HG03521 (cell line): Measurements from ENCODE around the gene PDZD2.
"Not testable (repeated sequence)": the region's sequence is repeated elsewhere in the genome, so short reads cannot be mapped to it uniquely, and the experiment has no call there.

Experiments used
- ATAC-seq: cut with Tn5 transposase; IDR thresholded peaks from one replicate; pipeline ENCODE4 v1.9.1; 2021; ENCODE audit warnings: mild to moderate bottlenecking, moderate library complexity; ENCODE audit not compliant: unreplicated experiment

PDZD2 gene

DNA sequence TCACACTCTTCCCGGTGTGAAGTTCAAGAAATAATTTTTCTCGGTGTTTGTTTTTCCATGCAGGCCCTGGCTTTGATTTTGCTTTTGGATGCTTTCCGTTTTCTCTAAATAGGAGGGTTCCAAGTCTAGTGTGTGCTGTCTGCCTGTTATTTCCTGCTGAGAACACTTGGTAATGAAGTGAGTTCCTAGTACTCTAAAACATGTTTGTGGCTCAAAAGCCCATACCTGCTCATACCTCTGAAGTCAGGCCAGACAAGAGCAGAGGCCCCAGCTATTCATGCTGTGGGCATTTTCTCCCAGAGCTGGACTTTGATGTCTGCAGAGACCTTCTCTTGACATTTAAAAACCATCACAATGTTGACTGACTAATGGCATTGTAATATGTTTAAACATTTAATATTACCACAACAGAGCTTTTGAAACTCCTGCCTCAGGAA lies 324.0 kb downstream of the PDZD2 start:
- no peak for ATAC-seq

DNA sequence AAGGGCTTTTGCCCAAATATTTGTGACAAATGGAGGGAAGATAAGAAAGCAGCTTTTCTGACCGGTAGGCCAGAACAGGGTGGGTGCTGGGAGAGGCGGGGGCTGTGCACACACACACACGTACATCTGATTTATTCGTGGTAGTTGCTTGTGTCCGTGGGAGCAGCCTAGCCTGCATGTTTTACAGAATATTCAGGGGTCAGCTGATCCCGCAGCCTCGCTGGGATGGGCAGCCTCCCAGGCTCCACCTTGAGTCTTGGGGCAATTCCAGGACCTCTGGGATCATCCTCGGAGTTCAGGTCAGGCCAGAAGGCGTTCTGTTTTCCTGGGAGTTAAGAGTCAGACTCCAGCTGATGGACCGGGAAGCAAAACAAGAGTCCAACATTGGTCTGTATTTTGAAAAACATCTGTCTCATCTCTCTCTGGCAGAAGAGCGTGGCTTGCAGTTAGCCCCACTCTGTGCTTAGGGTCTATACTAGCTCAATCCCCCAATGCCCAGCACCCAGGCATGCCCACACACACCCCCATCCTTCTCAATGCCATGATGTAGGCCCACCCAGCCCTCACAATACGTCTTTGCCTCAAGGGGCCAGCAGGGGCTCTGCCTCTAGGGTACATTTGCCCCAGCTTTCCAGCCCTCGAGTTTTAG lies 324.6 kb downstream of the PDZD2 start:
- ATAC-seq, result no peak

- ATAC-seq, result no peak
These were observed 325.1 kb downstream of the PDZD2 start for GRCh38 chr5:31964007-31964360.

DNA sequence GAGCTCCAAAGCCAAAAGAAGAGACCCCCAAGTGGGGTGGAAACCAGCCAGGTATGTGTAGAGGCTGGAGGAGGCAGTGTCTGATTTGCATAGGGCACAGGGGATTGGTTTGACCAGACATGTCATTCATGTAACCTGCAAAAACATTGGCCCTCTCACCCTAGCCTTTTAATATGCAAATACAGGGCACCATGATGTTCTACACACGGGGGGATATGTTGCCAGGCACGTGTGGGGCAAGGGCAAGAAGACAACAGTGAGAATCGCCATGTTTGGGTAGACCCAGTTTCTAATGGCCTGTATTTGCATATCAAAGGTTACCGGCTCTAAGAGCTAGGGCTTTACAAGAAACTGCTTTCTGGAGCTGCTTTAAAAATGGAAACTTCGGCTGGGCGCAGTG lies 326.3 kb downstream of the PDZD2 start:
- ATAC-seq, result no peak

GRCh38 chr5:31966936-31967335 lies 328.0 kb downstream of the PDZD2 start:
- no peak for ATAC-seq

- ATAC-seq, result no peak
These were observed 328.5 kb downstream of the PDZD2 start for GRCh38 chr5:31967461-31967860.

GRCh38 chr5:31972558-31972957 lies 333.6 kb downstream of the PDZD2 start:
- ATAC-seq, result no peak

- ATAC-seq, result not testable (repeated sequence)
These were observed 336.3 kb downstream of the PDZD2 start for GRCh38 chr5:31975189-31975612.

GRCh38 chr5:31976169-31976568 lies 337.2 kb downstream of the PDZD2 start:
- no peak for ATAC-seq

- ATAC-seq, result no peak
These were observed 342.5 kb downstream of the PDZD2 start for GRCh38 chr5:31981361-31981945.

DNA sequence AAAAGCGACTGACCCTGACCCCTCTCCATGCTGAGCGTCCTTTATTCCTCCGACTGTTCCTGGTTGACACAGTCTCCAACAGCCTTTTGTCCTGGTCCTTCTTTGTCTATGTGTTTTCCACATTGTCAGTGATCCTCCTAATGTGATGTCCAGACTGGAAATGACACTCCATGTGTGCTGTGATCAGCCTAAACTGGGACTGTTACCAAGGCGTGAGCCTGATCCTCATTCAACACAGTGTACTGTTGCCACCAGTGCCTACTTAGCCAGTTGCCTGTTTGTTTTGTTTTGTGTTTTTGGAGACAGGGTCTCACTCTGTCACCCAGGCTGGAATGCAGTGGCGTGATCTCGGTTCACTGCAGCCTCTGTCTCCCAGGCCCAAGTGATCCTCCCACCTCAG lies 343.1 kb downstream of the PDZD2 start:
- no peak for ATAC-seq

- no peak for ATAC-seq
These were observed 343.7 kb downstream of the PDZD2 start for GRCh38 chr5:31982621-31983020.

GRCh38 chr5:31983851-31984250 lies 344.9 kb downstream of the PDZD2 start:
- ATAC-seq, result no peak

GRCh38 chr5:31984691-31985090 lies 345.8 kb downstream of the PDZD2 start:
- no peak for ATAC-seq

DNA sequence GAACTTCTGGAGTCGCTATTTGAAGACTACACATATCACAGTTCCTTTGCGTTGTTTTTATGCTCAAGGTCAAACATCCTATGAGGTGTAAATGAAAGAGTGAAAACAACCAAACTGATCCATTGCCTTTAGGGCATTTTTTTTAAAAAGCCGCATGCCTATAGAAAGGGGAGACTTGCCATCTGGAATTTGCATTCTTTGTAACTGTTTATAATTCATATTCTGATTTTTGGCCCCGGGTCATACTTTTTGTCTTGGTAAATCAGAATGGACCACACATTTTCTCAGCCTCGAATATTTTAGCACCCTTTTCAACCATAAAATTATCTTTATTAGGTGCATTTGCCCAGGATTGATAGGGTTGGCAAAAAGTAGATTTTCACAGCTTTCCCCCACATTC lies 347.2 kb downstream of the PDZD2 start:
- ATAC-seq, result no peak

- ATAC-seq, result no peak
These were observed 349.2 kb downstream of the PDZD2 start for GRCh38 chr5:31987985-31988710.

GRCh38 chr5:31990081-31990650 lies 351.2 kb downstream of the PDZD2 start:
- ATAC-seq, result no peak

- ATAC-seq, result no peak
These were observed 351.8 kb downstream of the PDZD2 start for GRCh38 chr5:31990701-31991110.

DNA sequence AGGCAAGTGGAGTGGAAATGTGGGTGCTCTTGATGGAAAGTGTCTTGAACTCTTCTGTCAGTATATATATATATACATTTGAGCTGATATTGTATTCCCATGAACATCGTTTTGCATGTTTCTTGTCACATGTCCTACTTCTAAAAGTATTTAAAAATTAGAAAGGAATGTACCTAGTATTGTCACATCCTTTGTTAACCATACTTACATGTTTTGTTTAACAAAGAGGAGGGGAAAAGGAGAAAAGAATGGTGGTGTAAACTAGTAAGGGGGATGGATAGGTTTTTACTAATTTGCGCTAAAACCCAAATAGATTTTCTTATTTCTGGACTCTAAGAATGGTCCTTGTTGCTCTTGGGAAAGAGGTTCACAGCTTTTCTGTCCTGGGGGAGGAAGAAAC lies 353.4 kb downstream of the PDZD2 start:
- ATAC-seq, result no peak

GRCh38 chr5:31993165-31993961 lies 354.4 kb downstream of the PDZD2 start:
- no peak for ATAC-seq

GRCh38 chr5:31995006-31995405 lies 356.1 kb downstream of the PDZD2 start:
- ATAC-seq, result peak; percentile 65
